Psoas muscle (tissue), 8 donors: ENCODE results near the gene MAST4. TPM values are rescaled to one million over a fixed set of nuclear protein-coding genes. Genes with fewer than 3 reads are reported as not detected.
A peak's percentile ranks its signal among the peaks of the same experiment; 100 is the strongest.

ENCODE experiments used
- ATAC-seq, 4 donors: fragments of 200-7000 bp; cut with Tn5 transposase; one replicate each; pipeline ENCODE4 v1.9.1; 2020; ENCODE audit warnings: moderate library complexity in 3 of 4, mild to moderate bottlenecking in 2 of 4
- DNase-seq, 2 donors: peaks; one replicate each; pipeline ENCODE4 v3.0.0-alpha.2; 2020
- H3K27ac ChIP-seq: fragments of 200-600 bp; one replicate; pipeline ENCODE4 v1.8.0; 2022
- H3K27me3 ChIP-seq, 3 donors: fragments of 200-600 bp in 1 of 3; one replicate each; pipeline versions ENCODE4 v1.6.1 to v1.8.0; 2013 to 2022; ENCODE audit warnings: low read length in 2 of 3, mild to moderate bottlenecking in 2 of 3, moderate library complexity in 1 of 3; ENCODE audit not compliant: insufficient read depth in 3 of 3
- H3K36me3 ChIP-seq, 2 donors: fragments of 200-600 bp in 1 of 2; one replicate each; pipeline versions ENCODE4 v1.6.1 to v1.8.0; 2013 to 2022; ENCODE audit warnings: low read depth in 1 of 2, mild to moderate bottlenecking in 1 of 2, moderate library complexity in 1 of 2; ENCODE audit not compliant: insufficient read depth in 1 of 2
- H3K4me1 ChIP-seq: fragments of 200-600 bp; one replicate; pipeline ENCODE4 v1.8.0; 2022
- H3K4me3 ChIP-seq: fragments of 200-600 bp; one replicate; pipeline ENCODE4 v1.8.0; 2022; ENCODE audit warnings: mild to moderate bottlenecking
- H3K9me3 ChIP-seq: fragments of 200-600 bp; one replicate; pipeline ENCODE4 v1.8.0; 2022
- WGBS, 3 donors: extraction: QIAGEN DNeasy Blood & Tissue Kit; methylation state at CpG; one replicate each; pipeline versions ENCODE4 v1.1.6 to v1.1.7; 2013; 5-methylcytosine and 5-hydroxymethylcytosine counted together
- intact Hi-C, 2 donors: fragments of 100-400 bp; cut with DNase I; formaldehyde crosslinking; loops; one replicate each; pipeline versions ENCODE4 v1.11.0 to v1.14.2; 2022
- polyA plus RNA-seq, 3 donors: library from polyadenylated mRNA; stranded (reverse); fragments of 200-250 nt; gene quantifications; one replicate each; pipeline ENCODE4 v1.2.3, GENCODE V29; 2013
- total RNA-seq, 4 donors: library from RNA; stranded (reverse); fragmentation: NEBNext Ultra II Directional in 2 of 4; extraction: Animal tissue kit (Norgen Biotek cat#: 25700) in 2 of 4; gene quantifications; one replicate each; pipeline versions ENCODE4 v1.2.1 to v1.2.4, GENCODE V29; 2021 to 2023
- TF ChIP-seq, protein P1 (sequence below): fragments of 200-600 bp; IDR thresholded peaks from one replicate; pipeline ENCODE4 v1.8.0; 2022; ENCODE audit warnings: antibody characterized with exemption
- donor health status: healthy with polysubstance abuse.
- donor health status: DM: no; HTN: no; CAD: no; lungs with moderate emphysema.
- donor health status: Bipolar disorder and iron deficiency.
- donor health status: healthy.
- donor health status: DM: yes; HTN: yes; CAD: no.
- donor health status: DM: no; HTN: no; CAD: no.
- donor health status: DM: no; HTN: no; CAD: no.
- donor health status: DM: yes; HTN: yes; CAD: no.

Gene MAST4
- total and polyA plus RNA-seq, 7 donors, result 3.2 to 123 (median 12.1) TPM

DNA sequence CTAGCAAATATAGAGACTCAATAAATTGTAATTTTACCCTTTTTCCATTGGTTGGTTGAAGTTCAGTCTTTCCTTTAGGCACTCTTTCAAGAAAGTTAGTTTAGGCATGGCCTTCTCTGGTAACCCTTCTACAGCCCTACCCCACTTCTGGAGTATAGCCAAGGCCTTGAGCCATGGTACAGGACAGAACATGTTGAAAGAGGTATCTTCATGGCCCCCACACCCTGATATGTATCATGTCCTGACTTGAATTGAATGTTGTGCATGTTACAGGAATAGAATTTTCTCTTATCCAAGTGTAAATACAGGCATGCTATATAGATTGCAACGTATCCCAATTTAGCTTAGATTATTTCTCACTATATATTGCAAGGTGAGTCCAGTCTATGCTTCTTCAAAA lies 424.8 kb downstream of the MAST4 start:
- Histone ChIP-seq H3K4me3 (no peak overlapping the region), H3K27ac (peak overlapping the region; percentile 62), H3K36me3 (no peaks in the 10 kb centered on the region), H3K4me1 (peaks cover 51% of the 10 kb centered on the region), H3K27me3 (no peaks in the 10 kb centered on the region), H3K9me3 (no peaks in the 10 kb centered on the region)
- intact Hi-C loops, result no loop called here
- ATAC-seq (peak; percentile 49 to 76 (median 63)), DNase-seq (no peak)
- TF ChIP-seq, protein P1, sequence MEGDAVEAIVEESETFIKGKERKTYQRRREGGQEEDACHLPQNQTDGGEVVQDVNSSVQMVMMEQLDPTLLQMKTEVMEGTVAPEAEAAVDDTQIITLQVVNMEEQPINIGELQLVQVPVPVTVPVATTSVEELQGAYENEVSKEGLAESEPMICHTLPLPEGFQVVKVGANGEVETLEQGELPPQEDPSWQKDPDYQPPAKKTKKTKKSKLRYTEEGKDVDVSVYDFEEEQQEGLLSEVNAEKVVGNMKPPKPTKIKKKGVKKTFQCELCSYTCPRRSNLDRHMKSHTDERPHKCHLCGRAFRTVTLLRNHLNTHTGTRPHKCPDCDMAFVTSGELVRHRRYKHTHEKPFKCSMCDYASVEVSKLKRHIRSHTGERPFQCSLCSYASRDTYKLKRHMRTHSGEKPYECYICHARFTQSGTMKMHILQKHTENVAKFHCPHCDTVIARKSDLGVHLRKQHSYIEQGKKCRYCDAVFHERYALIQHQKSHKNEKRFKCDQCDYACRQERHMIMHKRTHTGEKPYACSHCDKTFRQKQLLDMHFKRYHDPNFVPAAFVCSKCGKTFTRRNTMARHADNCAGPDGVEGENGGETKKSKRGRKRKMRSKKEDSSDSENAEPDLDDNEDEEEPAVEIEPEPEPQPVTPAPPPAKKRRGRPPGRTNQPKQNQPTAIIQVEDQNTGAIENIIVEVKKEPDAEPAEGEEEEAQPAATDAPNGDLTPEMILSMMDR, result no peak
- 83 to 93% (median 86%) methylated on average over 1 of the region's 1 CpG for WGBS, 3 donors

DNA sequence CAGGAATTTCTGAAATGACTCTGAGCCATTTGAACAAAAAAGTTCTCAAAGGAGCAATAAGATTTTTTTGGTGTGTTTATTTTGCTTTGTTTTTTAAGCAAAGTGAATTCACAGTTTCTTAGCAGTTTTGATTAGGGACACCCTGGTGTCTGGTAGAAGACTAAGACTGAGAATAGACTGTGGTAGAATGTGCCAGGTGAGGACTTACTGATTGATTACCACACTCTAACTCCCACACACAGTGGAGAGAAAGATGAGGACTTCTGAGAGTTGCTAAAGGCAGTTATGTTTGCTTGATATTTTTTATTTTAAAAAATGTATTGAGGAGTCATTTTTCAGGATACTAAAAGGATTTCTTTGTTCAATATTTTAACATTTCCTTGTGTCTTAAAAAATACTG lies 425.3 kb downstream of the MAST4 start:
- H3K27ac ChIP-seq, result peak overlapping the region; percentile 62

DNA sequence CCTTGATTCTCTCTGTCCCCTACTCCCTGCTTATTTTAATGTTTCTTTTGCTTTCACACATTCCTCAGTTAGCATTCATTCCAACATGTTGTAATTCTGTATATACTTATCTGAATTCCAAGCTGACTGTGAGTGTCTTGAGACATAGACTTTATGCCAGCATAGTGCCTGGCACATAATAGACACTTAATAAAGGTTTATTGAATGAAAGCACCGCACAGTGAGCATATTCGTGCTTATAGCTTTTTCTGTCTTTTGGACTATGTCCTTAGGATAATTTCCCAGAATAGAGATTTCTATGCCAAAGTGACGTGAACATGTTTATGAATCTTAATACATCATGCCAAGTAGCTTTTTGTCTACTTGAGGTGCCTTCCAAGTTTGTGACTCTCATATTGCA lies 425.8 kb downstream of the MAST4 start:
- H3K36me3 ChIP-seq, result no peaks in the 10 kb centered on the region
- peaks cover 42% of the 10 kb centered on the region for H3K4me1 ChIP-seq
- no peak overlapping the region for H3K27ac ChIP-seq
- ATAC-seq, result no peak
- whole genome bisulfite sequencing, 3 donors, result 57 to 71% (median 65%) methylated on average over 3 of the region's 3 CpGs
- no peak for DNase-seq
- TF ChIP-seq, protein P1, result no peak
- H3K4me3 ChIP-seq, result no peak overlapping the region
- no peaks in the 10 kb centered on the region for H3K9me3 ChIP-seq
- H3K27me3 ChIP-seq, result no peaks in the 10 kb centered on the region
- intact Hi-C loops, result no loop called here

More for the DNA sequence above, 425.3 kb downstream of the MAST4 start:
- TF ChIP-seq, protein P1, result no peak
- intact Hi-C loops, result no loop called here
- DNase-seq (no peak), ATAC-seq (peak in 3 of 4 donors; percentile 42 to 57 (median 50))
- H3K36me3 ChIP-seq, result no peaks in the 10 kb centered on the region
- no peak overlapping the region for H3K4me3 ChIP-seq
- H3K27me3 ChIP-seq, result no peaks in the 10 kb centered on the region
- H3K9me3 ChIP-seq, result no peaks in the 10 kb centered on the region
- H3K4me1 ChIP-seq, result peaks cover 46% of the 10 kb centered on the region

DNA sequence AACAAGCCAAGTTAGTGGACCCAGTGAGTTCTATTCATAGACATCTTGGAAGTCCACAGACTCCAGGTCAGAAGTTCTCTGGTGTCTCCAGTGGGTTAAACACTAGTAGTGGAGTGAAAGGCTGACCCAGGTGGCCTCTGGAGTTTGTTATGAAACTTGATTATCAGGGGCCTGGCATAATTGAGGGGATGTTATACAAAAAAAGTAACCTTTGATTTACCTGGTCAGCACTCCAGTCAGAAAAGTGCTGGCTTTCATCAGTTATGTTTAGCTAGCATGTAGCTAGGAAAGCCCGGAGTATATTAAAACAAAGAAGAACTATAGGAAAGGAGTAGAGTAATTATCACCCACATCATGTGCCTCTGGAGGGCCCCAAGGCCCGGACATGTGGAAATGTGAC lies 429.3 kb downstream of the MAST4 start:
- DNase-seq (no peak), ATAC-seq (no peak)
- no peak overlapping the region for H3K27ac ChIP-seq
- TF ChIP-seq, protein P1, result no peak
- intact Hi-C loops, result no loop called here
- WGBS, 3 donors, result 65 to 92% (median 72%) methylated on average over 2 of the region's 2 CpGs
- H3K4me1 ChIP-seq, result peaks cover 32% of the 10 kb centered on the region
- H3K9me3 ChIP-seq, result no peaks in the 10 kb centered on the region
- no peaks in the 10 kb centered on the region for H3K27me3 ChIP-seq
- H3K36me3 ChIP-seq, result no peaks in the 10 kb centered on the region
- no peak overlapping the region for H3K4me3 ChIP-seq

DNA sequence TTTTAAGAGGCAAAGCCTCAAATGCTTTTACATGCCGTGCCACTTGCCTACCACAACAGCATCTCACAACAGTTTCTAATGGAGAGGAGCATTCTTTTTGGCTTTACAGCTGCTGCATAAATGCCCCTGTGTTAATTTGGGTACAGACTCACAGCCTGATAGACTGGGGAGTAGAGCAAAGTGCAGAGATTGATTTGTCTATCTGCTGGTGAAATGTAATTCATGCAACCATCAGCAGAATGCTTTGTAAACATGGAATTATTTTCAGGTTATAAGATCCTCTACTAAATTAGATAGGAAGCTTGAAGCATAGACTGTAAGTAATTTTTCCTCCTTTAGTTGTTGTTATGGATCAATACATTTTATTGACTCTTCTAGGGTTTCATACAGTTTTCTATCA lies 430.1 kb downstream of the MAST4 start:
- Histone ChIP-seq H3K36me3 (no peaks in the 10 kb centered on the region), H3K27ac (no peak overlapping the region), H3K9me3 (no peaks in the 10 kb centered on the region), H3K27me3 (no peaks in the 10 kb centered on the region), H3K4me3 (no peak overlapping the region), H3K4me1 (peaks cover 32% of the 10 kb centered on the region)
- WGBS, 3 donors, result 86 to 97% (median 94%) methylated on average over 1 of the region's 1 CpG
- ATAC-seq (no peak), DNase-seq (no peak)
- intact Hi-C loops, result no loop called here
- TF ChIP-seq, protein P1, result no peak
